B cell (primary cell): ENCODE results near the gene LDLRAD3. TPM values are rescaled to one million over a fixed set of nuclear protein-coding genes. Genes with fewer than 3 reads are reported as not detected.

Experiments
- ATAC-seq: fragments of 200-7000 bp; cut with Tn5 transposase; one replicate; pipeline ENCODE4 v1.10.0; 2021; ENCODE audit warnings: low read depth, mild to moderate bottlenecking, moderate number of reproducible peaks, moderate library complexity
- CTCF ChIA-PET: fragments of 350-600 bp; sonication (Branson Sonifier 250); formaldehyde crosslinking; loops from one replicate; lab custom pipeline; 2021; ENCODE audit warnings: antibody characterized with exemption, inconsistent platforms; lab: Charles Lee
- POLR2A ChIA-PET: fragments of 350-600 bp; sonication (Branson Sonifier 250); formaldehyde crosslinking; loops from one replicate; lab custom pipeline; 2021; ENCODE audit warnings: antibody characterized with exemption; lab: Charles Lee
- DNase-seq: peaks from one replicate; pipeline ENCODE4 v3.0.0; 2013
- H2AFZ ChIP-seq: 2 replicates; pipeline ENCODE4 v1.6.1; 2012; ENCODE audit warnings: mild to moderate bottlenecking, low read depth, low read length; ENCODE audit not compliant: insufficient read depth, poor library complexity, severe bottlenecking
- H3K27ac ChIP-seq, 2 donors: 1 replicate in 1 of 2; 2 replicates in 1 of 2; pipeline ENCODE4 v1.5.1; 2012 to 2013; ENCODE audit warnings: low read length in 2 of 2, mild to moderate bottlenecking in 2 of 2, moderate library complexity in 1 of 2
- H3K27me3 ChIP-seq, 4 experiments: fragments of 200-600 bp in 1 of 4; sonication (generic) in 1 of 4; replicated peaks in 1 of 4; 1 replicate in 2 of 4; 2 replicates in 2 of 4; pipeline versions ENCODE4 v1.6.1 to v1.7.0; 2013 to 2016; ENCODE audit warnings: low read length in 3 of 4, mild to moderate bottlenecking in 2 of 4, mixed read lengths in 1 of 4, moderate library complexity in 1 of 4; ENCODE audit not compliant: insufficient read depth in 4 of 4, control insufficient read depth in 3 of 4; ENCODE audit errors: control extremely low read depth in 1 of 4
- H3K36me3 ChIP-seq, 2 experiments: replicated peaks in 1 of 2; 1 replicate in 1 of 2; 2 replicates in 1 of 2; pipeline versions ENCODE4 v1.6.1 to v1.7.1; 2013; ENCODE audit warnings: low read length in 1 of 2; ENCODE audit not compliant: insufficient read depth in 2 of 2, control insufficient read depth in 1 of 2; ENCODE audit errors: control extremely low read depth in 1 of 2, extremely low read depth in 1 of 2
- H3K4me1 ChIP-seq, 2 donors: fragments of 200-600 bp in 1 of 2; sonication (generic) in 1 of 2; 1 replicate in 1 of 2; 2 replicates in 1 of 2; pipeline versions ENCODE4 v1.5.1 to v1.6.1; 2013 to 2017; ENCODE audit warnings: low read length in 2 of 2; ENCODE audit not compliant: control insufficient read depth in 2 of 2, insufficient read depth in 2 of 2
- H3K4me2 ChIP-seq: replicated peaks from 2 replicates; pipeline ENCODE3; 2012; ENCODE audit warnings: mild to moderate bottlenecking, low read depth, low read length; ENCODE audit not compliant: poor library complexity, severe bottlenecking
- H3K4me3 ChIP-seq, 5 experiments: fragments of 200-600 bp in 1 of 5; sonication (generic) in 1 of 5; 1 replicate in 3 of 5; 2 replicates in 2 of 5; pipeline versions ENCODE4 v1.5.1 to v1.7.0; 2011 to 2016; ENCODE audit warnings: low read length in 4 of 5, mild to moderate bottlenecking in 4 of 5, low read depth in 2 of 5, control low read depth in 1 of 5, moderate library complexity in 1 of 5; ENCODE audit not compliant: insufficient read depth in 1 of 5; ENCODE audit errors: control extremely low read depth in 1 of 5, extremely low read depth in 1 of 5
- H3K79me2 ChIP-seq: fragments of 200-600 bp; sonication (generic); one replicate; pipeline ENCODE4 v1.6.0; 2016; ENCODE audit warnings: low read length; ENCODE audit not compliant: control insufficient read depth, insufficient read depth
- H3K9ac ChIP-seq: fragments of 200-600 bp; sonication (generic); 2 replicates; pipeline ENCODE4 v1.6.1; 2017; ENCODE audit warnings: mild to moderate bottlenecking, low read length, moderate library complexity
- H3K9me3 ChIP-seq, 3 donors: one replicate each; pipeline versions ENCODE4 v1.6.1 to v1.7.1; 2013; ENCODE audit warnings: low read length in 2 of 3; ENCODE audit not compliant: control insufficient read depth in 2 of 3, insufficient read depth in 1 of 3; ENCODE audit errors: control extremely low read depth in 1 of 3
- H4K20me1 ChIP-seq: 2 replicates; pipeline ENCODE4 v1.6.0; 2012; ENCODE audit warnings: mild to moderate bottlenecking, low read length; ENCODE audit not compliant: insufficient read depth, control insufficient read depth, poor library complexity, severe bottlenecking
- H3K27ac Mint-ChIP-seq: one replicate; pipeline ENCODE4 v1.8.0; 2021; ENCODE audit warnings: mixed read lengths
- H3K27me3 Mint-ChIP-seq: one replicate; pipeline ENCODE4 v1.8.0; 2021; ENCODE audit warnings: mixed read lengths
- H3K4me1 Mint-ChIP-seq: one replicate; pipeline ENCODE4 v1.8.0; 2021; ENCODE audit warnings: mixed read lengths
- H3K4me3 Mint-ChIP-seq: one replicate; pipeline ENCODE4 v1.8.0; 2021; ENCODE audit warnings: mixed read lengths
- H3K9me3 Mint-ChIP-seq: one replicate; pipeline ENCODE4 v1.8.0; 2022; ENCODE audit warnings: mixed read lengths; ENCODE audit not compliant: insufficient read depth
- CTCF ChIP-seq: fragments of 200-600 bp; IDR thresholded peaks from one replicate; pipeline ENCODE4 v1.8.0; 2022; ENCODE audit warnings: antibody characterized with exemption, mild to moderate bottlenecking
- EZH2 ChIP-seq: IDR thresholded peaks from 2 replicates; pipeline ENCODE4 v1.6.1; 2012; ENCODE audit warnings: borderline replicate concordance, low read depth, mild to moderate bottlenecking, moderate library complexity, low read length; ENCODE audit not compliant: insufficient read depth, poor library complexity, severe bottlenecking
- WGBS: methylation state at CpG from one replicate; pipeline ENCODE4 v1.1.5; 2013; ENCODE audit warnings: missing lambda C conversion rate; ENCODE audit not compliant: insufficient coverage; 5-methylcytosine and 5-hydroxymethylcytosine counted together
- intact Hi-C: fragments of 100-400 bp; cut with micrococcal nuclease; formaldehyde crosslinking; loops from one replicate; pipeline ENCODE4 v1.10.0; 2022
- polyA plus RNA-seq: library from polyadenylated mRNA; depleted of rRNA; stranded (reverse); fragments of >200 nt; gene quantifications from 2 replicates; pipeline ENCODE4 v1.2.3, GENCODE V29; 2012
- total RNA-seq, 2 donors: library from RNA; stranded (reverse); fragments of 120-200 nt in 1 of 2; gene quantifications; 1 replicate in 1 of 2; 2 replicates in 1 of 2; pipeline versions ENCODE4 v1.2.3 to v1.2.4, GENCODE V29; 2013 to 2022

The LDLRAD3 gene
- total and polyA plus RNA-seq, 2 donors (not counting 1 experiment from before 2014, with no cell fraction given): 0.01 TPM; not detected in 1

GRCh38 chr11:36016709-36017108 lies 72.8 kb downstream of the LDLRAD3 start:
- Histone ChIP-seq H3K36me3 (no peaks in the 10 kb centered on the region), H3K4me3 (no peak overlapping the region), H3K27ac (no peak overlapping the region), H3K4me1 (no peaks in the 10 kb centered on the region), H4K20me1 (no peaks in the 10 kb centered on the region), H3K9ac (no peak overlapping the region), H3K9me3 (no peaks in the 10 kb centered on the region), H3K27me3 (peaks cover 0 to 4% (median 0%) of the 10 kb centered on the region in 4 experiments), H2AFZ (no peak overlapping the region), H3K79me2 (no peaks in the 10 kb centered on the region), H3K4me2 (no peak overlapping the region)
- ATAC-seq (no peak), DNase-seq (no peak)
- no peak overlapping the region for H3K27ac Mint-ChIP-seq
- H3K4me1 Mint-ChIP-seq: no peaks in the 10 kb centered on the region
- ChIA-PET POLR2A (no interaction called here), CTCF (no interaction called here)
- intact Hi-C loops: no loop called here
- peaks cover 12% of the 10 kb centered on the region for H3K27me3 Mint-ChIP-seq
- TF ChIP-seq EZH2: no peak
- no peak for TF ChIP-seq CTCF
- no peaks in the 10 kb centered on the region for H3K9me3 Mint-ChIP-seq
- H3K4me3 Mint-ChIP-seq: no peak overlapping the region
- no CpG with 5 or more reads among the region's 4 CpGs for WGBS

- DNase-seq (no peak), ATAC-seq (no peak)
- no peaks in the 10 kb centered on the region for H3K4me1 ChIP-seq
- H3K27ac ChIP-seq: no peak overlapping the region
- no peak overlapping the region for H3K4me2 ChIP-seq
- intact Hi-C loops: no loop called here
- TF ChIP-seq EZH2 (no peak), CTCF (no peak)
- ChIA-PET CTCF (no interaction called here), POLR2A (no interaction called here)
- Mint-ChIP-seq H3K27me3 (peaks cover 12% of the 10 kb centered on the region), H3K4me3 (no peak overlapping the region), H3K4me1 (no peaks in the 10 kb centered on the region), H3K9me3 (no peaks in the 10 kb centered on the region), H3K27ac (no peak overlapping the region)
- no peaks in the 10 kb centered on the region for H4K20me1 ChIP-seq
- no peak overlapping the region for H3K4me3 ChIP-seq
- no peaks in the 10 kb centered on the region for H3K9me3 ChIP-seq
- no peaks in the 10 kb centered on the region for H3K36me3 ChIP-seq
- no peaks in the 10 kb centered on the region for H3K79me2 ChIP-seq
- WGBS: 84% methylated on average over 8 of the region's 8 CpGs
- no peak overlapping the region for H2AFZ ChIP-seq
- H3K9ac ChIP-seq: no peak overlapping the region
- peaks cover 0 to 4% (median 0%) of the 10 kb centered on the region in 4 experiments for H3K27me3 ChIP-seq
Measured at GRCh38 chr11:36019005-36019596, 75.2 kb downstream of the LDLRAD3 start.
